Neural cell (in vitro differentiated cells): Measurements from ENCODE around the gene PHLDA2. TPM values are rescaled to one million over a fixed set of nuclear protein-coding genes. Genes with fewer than 3 reads are reported as not detected.

Source experiments
- H2AFZ ChIP-seq: fragments of 200-600, 300-800 bp; sonication (generic), shearing (Covaris generic); 2 replicates; pipeline ENCODE4 v1.6.0; 2014; ENCODE audit warnings: low read depth, mild to moderate bottlenecking, antibody characterized with exemption, low read length, moderate library complexity
- H3F3A ChIP-seq: fragments of 200-600 bp; shearing (Covaris generic); 2 replicates; pipeline ENCODE4 v1.6.1; 2016; ENCODE audit warnings: mild to moderate bottlenecking, moderate library complexity, mixed read lengths, antibody characterized with exemption, low read length; ENCODE audit not compliant: insufficient read depth, poor library complexity, severe bottlenecking
- H3K27ac ChIP-seq: fragments of 200-600, 300-800 bp; sonication (generic), shearing (Covaris generic); 2 replicates; pipeline ENCODE4 v1.5.1; 2014; ENCODE audit warnings: mild to moderate bottlenecking, low read length, moderate library complexity
- H3K27me3 ChIP-seq: fragments of 300-800, 200-600 bp; sonication (generic), shearing (Covaris generic); 2 replicates; pipeline ENCODE4 v1.6.0; 2014; ENCODE audit warnings: mild to moderate bottlenecking, low read depth, low read length, moderate library complexity; ENCODE audit not compliant: insufficient read depth
- H3K36me3 ChIP-seq: fragments of 300-800, 200-600 bp; sonication (generic), shearing (Covaris generic); 2 replicates; pipeline ENCODE4 v1.5.1; 2014; ENCODE audit warnings: mild to moderate bottlenecking, antibody characterized with exemption, low read length, moderate library complexity; ENCODE audit not compliant: insufficient read depth
- H3K4me2 ChIP-seq: fragments of 300-800, 200-600 bp; sonication (generic), shearing (Covaris generic); 2 replicates; pipeline ENCODE4 v1.6.0; 2014; ENCODE audit warnings: mild to moderate bottlenecking, low read length
- H3K4me3 ChIP-seq: fragments of 300-800, 200-600 bp; sonication (generic), shearing (Covaris generic); 2 replicates; pipeline ENCODE4 v1.5.1; 2014; ENCODE audit warnings: mild to moderate bottlenecking, low read length, moderate library complexity
- H3K79me2 ChIP-seq: fragments of 200-600 bp; shearing (Covaris generic); replicated peaks from 2 replicates; pipeline ENCODE4 v1.6.0; 2014; ENCODE audit warnings: mild to moderate bottlenecking, low read length, moderate library complexity; ENCODE audit not compliant: insufficient read depth
- H3K9ac ChIP-seq: fragments of 300-800, 200-600 bp; sonication (generic), shearing (Covaris generic); 2 replicates; pipeline ENCODE4 v1.6.1; 2016; ENCODE audit warnings: mild to moderate bottlenecking, low read length, mixed read lengths
- H3K9me2 ChIP-seq: fragments of 200-600 bp; shearing (Covaris generic); 2 replicates; pipeline ENCODE4 v1.6.1; 2016; ENCODE audit warnings: mild to moderate bottlenecking, low read length, mixed read lengths; ENCODE audit not compliant: insufficient read depth
- H3K9me3 ChIP-seq: fragments of 200-600, 300-800 bp; sonication (generic), shearing (Covaris generic); 2 replicates; pipeline ENCODE4 v1.6.1; 2016; ENCODE audit warnings: mild to moderate bottlenecking, mixed run types, low read length, moderate library complexity, mixed read lengths
- H4K20me1 ChIP-seq: fragments of 200-600 bp; shearing (Covaris generic); 2 replicates; pipeline ENCODE4 v1.6.1; 2016; ENCODE audit warnings: mild to moderate bottlenecking, mixed run types; ENCODE audit not compliant: insufficient read depth
- CTCF ChIP-seq: fragments of 450-650 bp; IDR thresholded peaks from 2 replicates; pipeline ENCODE4 v1.5.1; 2014; ENCODE audit warnings: antibody characterized with exemption, mild to moderate bottlenecking, moderate library complexity; ENCODE audit not compliant: poor library complexity, severe bottlenecking
- EP300 ChIP-seq: fragments of 450-650 bp; conservative IDR thresholded peaks from 2 replicates; pipeline ENCODE4 v1.6.1; 2014; ENCODE audit warnings: antibody characterized with exemption, mild to moderate bottlenecking, moderate library complexity; ENCODE audit not compliant: poor library complexity, severe bottlenecking
- EZH2 ChIP-seq: fragments of 200-600, 300-800 bp; shearing (Covaris generic), sonication (generic); IDR thresholded peaks from 2 replicates; pipeline ENCODE4 v1.6.1; 2014; ENCODE audit warnings: antibody characterized with exemption, low read length, borderline replicate concordance, mild to moderate bottlenecking; ENCODE audit not compliant: insufficient read depth, poor library complexity, severe bottlenecking
- MXI1 ChIP-seq: fragments of 450-650 bp; conservative IDR thresholded peaks from 2 replicates; pipeline ENCODE4 v1.6.1; 2014; ENCODE audit warnings: antibody characterized with exemption, mild to moderate bottlenecking; ENCODE audit not compliant: poor library complexity, severe bottlenecking
- POLR2AphosphoS5 ChIP-seq: IDR thresholded peaks from 2 replicates; pipeline ENCODE4 v1.6.1; 2012
- RAD21 ChIP-seq: fragments of 450-650 bp; conservative IDR thresholded peaks from 2 replicates; pipeline ENCODE4 v1.6.1; 2014; ENCODE audit warnings: antibody characterized with exemption, mild to moderate bottlenecking, moderate library complexity
- SMC3 ChIP-seq: fragments of 450-650 bp; conservative IDR thresholded peaks from 2 replicates; pipeline ENCODE4 v1.6.1; 2014; ENCODE audit warnings: antibody characterized with exemption, mild to moderate bottlenecking, moderate library complexity; ENCODE audit not compliant: poor library complexity
- TAF1 ChIP-seq: IDR thresholded peaks from 2 replicates; pipeline ENCODE4 v1.6.1; 2012; ENCODE audit warnings: low read depth
- polyA plus RNA-seq: library from polyadenylated mRNA; depleted of rRNA; stranded (reverse); fragments of >200 nt; gene quantifications from 2 replicates; pipeline ENCODE4 v1.2.3, GENCODE V29; 2014
- TF ChIP-seq, protein P1 (sequence below): IDR thresholded peaks from 2 replicates; pipeline ENCODE4 v1.6.1; 2012; ENCODE audit warnings: borderline replicate concordance

Gene PHLDA2
- polyA plus RNA-seq, 1 donor from 2014 or later, result not detected

DNA sequence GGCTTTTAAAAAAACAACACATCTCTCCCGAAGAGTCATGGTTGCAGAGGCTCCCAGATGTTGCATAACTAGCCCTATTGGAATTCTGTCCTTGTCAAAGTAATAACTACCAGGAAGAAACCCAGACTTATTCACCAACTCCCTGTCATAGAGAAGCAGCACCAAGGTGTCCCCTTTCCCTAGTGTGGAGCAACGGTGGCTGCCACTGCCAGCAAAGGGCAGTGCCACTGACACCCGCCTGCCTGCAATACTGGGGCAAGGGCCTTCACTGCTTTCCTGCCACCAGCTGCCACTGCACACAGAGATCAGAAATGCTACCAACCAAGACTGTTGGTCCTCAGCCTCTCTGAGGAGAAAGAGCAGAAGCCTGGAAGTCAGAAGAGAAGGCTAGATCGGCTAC, 35.6 kb upstream of the PHLDA2 start:
- Histone ChIP-seq H3K9ac (no peak overlapping the region), H3F3A (no peaks in the 10 kb centered on the region), H2AFZ (no peak overlapping the region), H3K79me2 (peaks cover 16% of the 10 kb centered on the region), H3K27me3 (no peaks in the 10 kb centered on the region), H3K4me3 (no peak overlapping the region), H3K4me2 (no peak overlapping the region), H3K9me2 (no peaks in the 10 kb centered on the region), H4K20me1 (no peaks in the 10 kb centered on the region), H3K27ac (no peak overlapping the region), H3K36me3 (peaks cover 13% of the 10 kb centered on the region), H3K9me3 (no peaks in the 10 kb centered on the region)
- TF ChIP-seq TAF1 (no peak), POLR2AphosphoS5 (no peak), EP300 (no peak), RAD21 (no peak), MXI1 (no peak), SMC3 (no peak), EZH2 (no peak), CTCF (no peak)
- TF ChIP-seq, protein P1, sequence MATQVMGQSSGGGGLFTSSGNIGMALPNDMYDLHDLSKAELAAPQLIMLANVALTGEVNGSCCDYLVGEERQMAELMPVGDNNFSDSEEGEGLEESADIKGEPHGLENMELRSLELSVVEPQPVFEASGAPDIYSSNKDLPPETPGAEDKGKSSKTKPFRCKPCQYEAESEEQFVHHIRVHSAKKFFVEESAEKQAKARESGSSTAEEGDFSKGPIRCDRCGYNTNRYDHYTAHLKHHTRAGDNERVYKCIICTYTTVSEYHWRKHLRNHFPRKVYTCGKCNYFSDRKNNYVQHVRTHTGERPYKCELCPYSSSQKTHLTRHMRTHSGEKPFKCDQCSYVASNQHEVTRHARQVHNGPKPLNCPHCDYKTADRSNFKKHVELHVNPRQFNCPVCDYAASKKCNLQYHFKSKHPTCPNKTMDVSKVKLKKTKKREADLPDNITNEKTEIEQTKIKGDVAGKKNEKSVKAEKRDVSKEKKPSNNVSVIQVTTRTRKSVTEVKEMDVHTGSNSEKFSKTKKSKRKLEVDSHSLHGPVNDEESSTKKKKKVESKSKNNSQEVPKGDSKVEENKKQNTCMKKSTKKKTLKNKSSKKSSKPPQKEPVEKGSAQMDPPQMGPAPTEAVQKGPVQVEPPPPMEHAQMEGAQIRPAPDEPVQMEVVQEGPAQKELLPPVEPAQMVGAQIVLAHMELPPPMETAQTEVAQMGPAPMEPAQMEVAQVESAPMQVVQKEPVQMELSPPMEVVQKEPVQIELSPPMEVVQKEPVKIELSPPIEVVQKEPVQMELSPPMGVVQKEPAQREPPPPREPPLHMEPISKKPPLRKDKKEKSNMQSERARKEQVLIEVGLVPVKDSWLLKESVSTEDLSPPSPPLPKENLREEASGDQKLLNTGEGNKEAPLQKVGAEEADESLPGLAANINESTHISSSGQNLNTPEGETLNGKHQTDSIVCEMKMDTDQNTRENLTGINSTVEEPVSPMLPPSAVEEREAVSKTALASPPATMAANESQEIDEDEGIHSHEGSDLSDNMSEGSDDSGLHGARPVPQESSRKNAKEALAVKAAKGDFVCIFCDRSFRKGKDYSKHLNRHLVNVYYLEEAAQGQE, result no peak

- no peaks in the 10 kb centered on the region for H3F3A ChIP-seq
- H4K20me1 ChIP-seq, result no peaks in the 10 kb centered on the region
- no peak overlapping the region for H2AFZ ChIP-seq
- no peak overlapping the region for H3K27ac ChIP-seq
- H3K4me2 ChIP-seq, result no peak overlapping the region
- no peak overlapping the region for H3K9ac ChIP-seq
- no peaks in the 10 kb centered on the region for H3K27me3 ChIP-seq
- H3K9me2 ChIP-seq, result no peaks in the 10 kb centered on the region
- no peak for TF ChIP-seq POLR2AphosphoS5
- H3K79me2 ChIP-seq, result peaks cover 16% of the 10 kb centered on the region
- H3K9me3 ChIP-seq, result no peaks in the 10 kb centered on the region
- H3K36me3 ChIP-seq, result peaks cover 13% of the 10 kb centered on the region
- H3K4me3 ChIP-seq, result no peak overlapping the region
Measured at GRCh38 chr11:2963761-2964160, 34.5 kb upstream of the PHLDA2 start.
